ENCODE measurements around the gene KRI1.

The KRI1 gene

DNA sequence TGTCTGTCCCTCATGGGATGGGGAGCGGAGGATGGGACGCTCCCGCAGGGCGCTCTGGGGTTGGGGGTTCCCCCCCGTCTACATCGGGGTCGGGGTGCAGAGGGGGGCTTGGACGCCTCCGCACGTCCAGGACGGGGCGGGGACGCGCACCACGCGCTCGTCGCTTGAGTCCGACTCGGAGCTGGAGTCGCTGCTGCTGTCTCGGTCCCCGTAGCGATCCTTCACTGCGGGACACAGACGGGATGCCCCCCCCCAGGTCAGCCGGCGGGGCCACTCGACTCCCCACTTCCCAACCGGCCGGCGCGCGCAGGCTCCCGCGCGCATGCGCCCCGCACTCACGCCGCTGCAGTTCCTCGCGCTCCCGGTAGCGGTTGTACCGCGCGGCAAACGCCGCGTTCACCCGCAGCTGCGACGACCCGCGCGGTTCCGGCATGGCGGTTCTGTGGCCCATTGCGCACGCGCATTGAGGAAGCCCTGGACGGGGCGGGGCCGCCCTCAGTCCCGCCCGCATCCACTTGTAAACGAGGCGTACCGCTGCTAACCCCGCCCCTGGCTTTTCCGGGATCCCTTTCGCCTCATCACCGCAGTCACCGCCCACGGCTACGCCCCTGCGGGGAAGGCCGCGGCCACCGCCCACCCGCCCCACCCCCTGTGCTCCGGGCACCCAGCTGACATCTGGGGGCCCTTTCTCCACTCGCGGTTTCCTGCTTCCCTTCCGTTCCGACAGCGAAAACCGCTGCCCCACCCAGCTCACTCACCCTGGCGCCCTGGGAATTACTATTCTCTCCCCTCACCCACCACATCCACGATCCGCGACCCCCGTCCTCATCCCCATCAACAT lies at the start of gene KRI1:
Gene KRI1, minus strand, starts transcription at position 444 of the 841 bp plus-strand sequence. Its CDS starts 11 bp downstream, at position 433.
- DNase-seq = peak; percentile 97

GRCh38 chr19:10612499-10613119 lies 46.8 kb upstream of the KRI1 start:
- no peak for DNase-seq

DNA sequence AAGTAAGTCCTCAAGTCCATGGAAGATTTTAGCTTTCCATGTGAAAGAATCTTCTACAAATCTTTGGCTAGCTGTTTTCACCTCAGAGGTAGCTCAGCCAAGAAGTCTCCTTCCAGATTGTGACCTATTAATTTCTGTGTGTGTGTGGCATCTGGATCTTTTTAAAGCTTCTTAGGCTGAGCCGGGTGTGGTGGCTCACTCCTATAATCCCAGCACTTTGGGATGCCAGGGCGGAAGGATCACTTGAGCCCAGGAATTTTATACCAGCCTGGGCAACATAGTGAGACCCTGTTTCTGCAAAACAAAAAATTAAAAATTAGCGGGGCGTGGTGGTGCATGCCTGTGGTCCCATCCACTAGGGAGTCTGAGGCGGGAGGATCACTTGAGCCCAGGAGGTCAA lies 46.1 kb upstream of the KRI1 start:
- no peak for DNase-seq

DNA sequence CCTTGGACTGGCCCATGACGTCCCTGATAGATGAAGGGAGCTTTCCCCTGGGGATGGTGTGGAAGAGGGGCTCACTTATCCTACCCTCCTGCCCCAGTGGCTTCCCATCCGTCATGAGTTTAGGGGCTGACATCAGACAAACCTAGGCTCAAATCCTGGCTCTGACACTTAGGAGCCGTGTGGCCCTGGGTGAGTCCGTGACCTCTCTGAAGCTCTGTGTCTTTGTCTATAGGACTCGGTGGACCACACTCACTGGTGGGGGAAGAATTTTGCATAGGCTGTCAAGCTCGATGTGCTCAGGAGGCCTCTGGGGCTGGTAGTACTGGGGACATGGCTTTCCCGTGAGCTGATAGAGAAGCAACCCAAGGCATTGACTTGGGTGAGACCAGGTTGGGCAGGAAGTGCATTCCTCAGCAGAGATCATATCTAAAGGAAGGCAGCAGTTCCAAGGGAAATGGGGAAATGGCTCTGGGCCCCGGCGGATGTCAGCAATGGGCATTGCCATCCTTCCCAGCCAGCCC lies 38.7 kb upstream of the KRI1 start:
- no peak for DNase-seq

DNA sequence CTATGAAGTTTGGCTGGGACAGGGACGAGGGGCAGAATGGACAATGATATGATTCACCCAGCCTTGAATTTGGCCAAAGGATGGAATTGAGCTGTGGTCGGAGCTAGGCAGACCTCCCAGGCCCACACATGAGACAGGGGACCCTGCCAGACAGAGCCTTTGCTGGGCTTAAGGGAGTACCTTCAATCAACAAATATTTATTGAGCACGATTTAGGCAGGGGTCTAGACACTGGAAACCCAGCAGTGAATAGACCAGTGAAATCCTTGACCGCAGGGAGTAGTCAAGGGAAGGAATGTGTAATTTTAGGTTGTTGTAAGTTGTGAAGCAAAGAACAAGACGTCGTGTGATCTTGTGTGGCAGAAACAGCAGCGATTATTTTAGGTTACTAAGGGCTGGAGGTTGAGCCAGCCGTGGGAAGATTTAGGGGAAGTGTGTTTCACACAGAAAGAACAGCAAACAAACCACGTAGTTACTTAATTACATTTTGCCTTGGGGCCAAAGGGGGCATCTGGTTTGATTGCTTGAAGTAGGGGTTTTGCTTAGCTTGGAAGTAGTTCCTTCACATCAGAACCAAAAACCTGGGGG lies 38.2 kb upstream of the KRI1 start:
- DNase-seq = no peak

DNA sequence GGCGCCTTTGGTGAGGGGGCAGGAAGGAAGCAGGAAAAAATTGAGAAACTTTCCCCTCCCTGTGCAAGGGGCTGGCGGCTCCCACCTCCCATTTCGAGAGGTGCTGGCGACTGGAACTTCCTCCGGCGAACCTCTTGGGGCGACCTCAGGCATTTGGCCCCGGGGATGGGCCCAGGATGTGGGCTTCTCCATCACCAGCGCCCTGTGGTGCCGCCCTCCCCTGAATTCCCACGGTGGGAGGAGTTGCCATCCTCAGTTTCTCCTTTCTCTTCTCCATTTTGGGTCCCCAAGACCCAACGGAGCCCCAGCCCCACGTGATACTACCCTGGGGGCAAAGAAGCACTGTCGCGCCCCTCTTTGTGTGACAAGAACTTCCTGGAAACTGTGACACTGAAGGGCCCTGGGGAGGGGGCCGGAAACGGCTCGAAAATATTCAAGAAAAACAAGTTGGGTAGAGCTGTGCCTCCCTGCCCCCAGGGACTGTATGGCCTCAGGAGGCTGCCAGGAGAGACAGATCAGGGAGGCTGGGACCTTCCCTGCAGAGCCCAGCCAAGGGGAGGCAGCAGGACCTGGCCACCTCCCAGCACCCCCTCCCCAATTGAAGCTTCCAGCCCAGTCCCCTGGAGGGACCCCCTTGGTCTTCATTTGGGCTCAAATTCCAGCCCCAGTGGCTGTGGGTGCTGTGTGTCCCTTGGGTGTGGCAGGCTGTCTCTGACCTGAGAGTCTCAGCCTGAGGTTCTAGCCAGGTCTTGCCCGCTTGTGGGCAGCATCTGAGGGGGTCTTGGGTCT lies 37.5 kb upstream of the KRI1 start:
- peak; percentile 19 for DNase-seq

DNA sequence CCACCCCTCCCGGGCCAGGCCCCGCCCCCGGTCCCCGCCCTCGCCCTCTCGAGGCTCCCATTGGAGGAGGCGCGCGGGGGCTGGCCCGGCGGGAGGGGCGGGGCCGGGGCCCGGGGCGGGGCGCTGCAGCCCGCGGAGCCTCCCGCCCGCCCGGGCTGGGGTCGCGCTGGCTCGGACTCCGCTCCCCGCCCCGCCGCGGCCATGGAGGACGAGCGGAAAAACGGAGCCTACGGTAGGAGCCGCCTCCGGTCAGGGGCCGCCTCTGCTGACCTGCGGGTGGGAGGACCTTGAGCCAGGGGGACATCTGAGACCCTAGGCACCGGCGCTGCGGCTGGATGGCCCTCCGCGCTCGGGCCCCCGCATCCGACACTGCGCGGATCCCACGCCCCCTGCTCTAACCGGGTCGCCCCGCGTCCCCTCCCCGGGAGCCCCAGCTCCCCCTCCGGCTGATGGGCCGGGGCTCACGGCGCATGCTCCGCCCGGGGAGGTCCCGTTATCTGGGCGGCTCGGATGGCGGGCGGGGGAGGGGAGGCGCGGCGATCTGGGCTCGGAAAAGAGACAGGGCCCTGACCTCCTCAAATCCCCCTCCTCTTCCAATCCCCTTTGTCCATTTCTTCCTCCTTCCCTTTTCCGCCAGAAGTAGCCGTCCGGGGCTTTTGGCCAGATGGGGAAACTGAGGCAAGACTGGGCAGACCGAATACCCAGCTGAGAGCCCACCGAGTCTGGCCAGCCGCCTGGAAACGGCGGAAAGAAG lies 36.7 kb upstream of the KRI1 start:
- peak; percentile 50 for DNase-seq

DNA sequence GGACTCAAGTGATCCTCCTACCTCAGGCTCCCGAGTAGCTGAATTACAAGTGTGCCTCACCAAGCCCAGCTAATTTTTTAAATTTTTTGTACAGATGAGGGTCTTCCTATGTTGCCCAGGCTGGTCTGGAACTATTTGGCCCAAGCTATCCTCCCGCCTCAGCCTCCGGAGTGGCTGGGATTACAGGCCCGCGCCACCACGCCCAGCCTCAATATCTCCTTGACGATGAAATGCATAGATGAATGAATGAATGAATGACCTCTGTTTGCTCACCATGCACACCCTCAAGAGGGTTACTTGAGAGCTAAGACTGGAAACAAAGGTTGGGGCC lies 36.2 kb upstream of the KRI1 start:
- no peak for DNase-seq

DNA sequence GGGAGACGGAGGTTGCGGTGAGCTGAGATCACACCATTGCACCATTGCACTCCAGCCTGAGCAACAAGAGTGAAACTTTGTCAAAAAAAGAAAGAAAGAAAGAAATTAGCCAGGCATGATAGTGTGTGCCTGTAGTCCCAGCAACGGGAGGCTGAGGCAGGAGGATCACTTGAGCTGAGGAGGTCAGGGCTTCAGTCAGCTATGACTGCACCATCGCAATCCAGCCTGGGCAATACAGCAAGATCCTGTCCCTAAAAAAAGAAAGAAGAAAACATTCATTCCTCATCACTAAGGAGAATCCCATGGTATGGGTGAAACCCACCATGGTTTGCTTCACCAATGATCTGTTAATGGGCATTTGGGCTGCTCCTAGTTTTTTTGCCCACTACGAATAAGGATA lies 34.3 kb upstream of the KRI1 start:
- no peak for DNase-seq

- DNase-seq = no peak
Measured at GRCh38 chr19:10593820-10594637, 28.2 kb upstream of the KRI1 start.

- no peak for DNase-seq
Measured at GRCh38 chr19:10593148-10593547, 27.3 kb upstream of the KRI1 start.

- DNase-seq = no peak
Measured at GRCh38 chr19:10587839-10588150, 22.0 kb upstream of the KRI1 start.

- DNase-seq = no peak
Measured at GRCh38 chr19:10587022-10587838, 21.4 kb upstream of the KRI1 start, which contains the start of gene AP1M2. TSS of gene AP1M2 (minus strand) at chr19:10587312. CDS start at chr19:10587231, 81 bp downstream.

- DNase-seq = no peak
Measured at GRCh38 chr19:10586396-10586795, 20.6 kb upstream of the KRI1 start.

- DNase-seq = no peak
Measured at GRCh38 chr19:10583036-10583776, 17.4 kb upstream of the KRI1 start.

DNA sequence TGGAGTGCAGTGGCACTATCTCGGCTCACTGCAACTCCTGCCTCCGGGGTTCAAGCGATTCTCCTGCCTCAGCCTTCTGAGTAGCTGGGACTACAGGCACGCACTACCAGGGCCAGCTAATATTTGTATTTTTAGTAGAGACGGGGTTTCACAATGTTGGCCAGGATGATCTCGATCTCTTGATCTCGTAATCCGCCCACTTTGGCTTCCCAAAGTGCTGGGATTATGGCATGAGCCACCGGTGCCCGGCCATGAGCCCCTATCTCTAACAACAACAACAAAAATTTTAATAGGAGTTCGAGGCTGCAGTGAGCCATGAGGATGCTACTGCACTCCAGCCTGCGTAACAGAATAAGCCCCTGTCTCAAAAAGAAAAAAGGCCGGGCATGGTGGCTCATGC lies 16.3 kb upstream of the KRI1 start:
- no peak for DNase-seq

GRCh38 chr19:10580979-10581631 lies 15.3 kb upstream of the KRI1 start:
- DNase-seq = peak; percentile 92

- DNase-seq = no peak
Measured at GRCh38 chr19:10577951-10578350, 12.1 kb upstream of the KRI1 start.

- DNase-seq = no peak
Measured at GRCh38 chr19:10575011-10575716, 9.4 kb upstream of the KRI1 start.

Data from NCI-H1436 (cell line).